Activated naive CD4-positive, alpha-beta T cell treated with anti-CD3 and anti-CD28 coated beads, Interleukin-2, amount 50 U/mL, for 24 hours (primary cell): ENCODE results near the gene ODC1.

Experiments
- H3K27ac Mint-ChIP-seq: one replicate; pipeline ENCODE4 v1.8.0; 2021; ENCODE audit warnings: mild to moderate bottlenecking, mixed read lengths
- H3K27me3 Mint-ChIP-seq: one replicate; pipeline ENCODE4 v1.8.0; 2021; ENCODE audit warnings: mixed read lengths
- H3K36me3 Mint-ChIP-seq: one replicate; pipeline ENCODE4 v1.8.0; 2021; ENCODE audit warnings: mixed read lengths
- H3K4me1 Mint-ChIP-seq: one replicate; pipeline ENCODE4 v1.8.0; 2021; ENCODE audit warnings: mixed read lengths
- H3K4me3 Mint-ChIP-seq: one replicate; pipeline ENCODE4 v1.8.0; 2021; ENCODE audit warnings: mild to moderate bottlenecking, mixed read lengths
- H3K9me3 Mint-ChIP-seq: one replicate; pipeline ENCODE4 v1.8.0; 2021; ENCODE audit warnings: mixed read lengths

ODC1 gene

DNA sequence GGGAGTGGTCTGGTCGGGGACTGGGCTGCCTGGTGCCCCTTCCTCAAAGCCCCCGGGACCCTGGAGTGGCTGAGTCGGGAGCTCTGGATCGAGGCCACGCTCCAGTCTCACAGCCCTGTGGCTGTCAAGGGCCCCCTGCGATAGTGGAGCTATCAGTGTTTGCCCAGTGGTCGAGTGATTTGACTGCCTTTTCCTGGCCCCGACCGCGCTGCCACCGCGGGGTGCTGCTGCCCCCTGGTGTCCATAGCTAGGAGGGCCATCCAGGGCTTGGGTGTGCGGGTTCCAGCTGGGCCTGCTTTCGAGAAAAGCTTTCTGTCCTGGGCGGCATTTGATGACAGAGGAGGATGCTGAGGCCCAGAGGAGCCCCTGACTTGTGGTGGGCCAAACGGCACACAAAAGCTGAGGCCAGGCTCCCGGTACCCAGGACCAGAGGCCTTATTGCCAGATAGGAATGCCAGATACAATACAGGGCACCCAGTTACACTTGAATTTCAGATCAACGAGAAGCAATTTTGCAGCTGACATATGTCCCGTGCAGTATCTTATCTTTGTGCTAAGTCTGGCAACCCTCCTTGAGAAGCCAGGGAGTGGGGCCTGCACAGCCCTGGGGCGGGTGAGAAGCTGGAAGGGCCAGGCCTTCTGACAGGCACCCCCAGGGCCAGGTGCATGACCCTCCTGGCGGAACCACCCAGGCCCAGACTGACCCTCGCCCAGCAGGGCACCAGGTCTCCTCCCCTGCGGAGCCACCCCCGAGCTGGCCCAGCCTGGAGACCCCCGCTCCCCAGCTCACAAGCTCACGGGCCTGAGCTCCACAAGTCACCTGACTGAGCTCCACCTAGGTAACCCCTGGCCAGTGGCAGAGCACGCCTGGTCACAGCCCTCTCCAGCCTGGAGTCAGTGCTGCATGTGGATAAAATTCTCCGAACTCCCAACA, 13.0 kb downstream of the ODC1 start:
- peaks cover 4% of the 10 kb centered on the region for H3K4me1 Mint-ChIP-seq
- no peak overlapping the region for H3K27ac Mint-ChIP-seq
- H3K27me3 Mint-ChIP-seq: peaks cover 6% of the 10 kb centered on the region
- H3K9me3 Mint-ChIP-seq: no peaks in the 10 kb centered on the region
- no peak overlapping the region for H3K4me3 Mint-ChIP-seq
- H3K36me3 Mint-ChIP-seq: no peaks in the 10 kb centered on the region

- no peaks in the 10 kb centered on the region for H3K9me3 Mint-ChIP-seq
- no peaks in the 10 kb centered on the region for H3K36me3 Mint-ChIP-seq
- H3K4me1 Mint-ChIP-seq: peaks cover 4% of the 10 kb centered on the region
- no peak overlapping the region for H3K27ac Mint-ChIP-seq
- H3K27me3 Mint-ChIP-seq: peaks cover 6% of the 10 kb centered on the region
- no peak overlapping the region for H3K4me3 Mint-ChIP-seq
Measured at GRCh38 chr2:10433947-10434885, 13.9 kb downstream of the ODC1 start.

- Mint-ChIP-seq H3K36me3 (no peaks in the 10 kb centered on the region), H3K4me1 (peaks cover 4% of the 10 kb centered on the region), H3K9me3 (no peaks in the 10 kb centered on the region), H3K27me3 (peaks cover 6% of the 10 kb centered on the region), H3K4me3 (no peak overlapping the region), H3K27ac (no peak overlapping the region)
Measured at GRCh38 chr2:10433264-10433946, 14.7 kb downstream of the ODC1 start.

- Mint-ChIP-seq H3K9me3 (no peaks in the 10 kb centered on the region), H3K4me3 (no peak overlapping the region), H3K27me3 (peaks cover 6% of the 10 kb centered on the region), H3K4me1 (peaks cover 4% of the 10 kb centered on the region), H3K27ac (no peak overlapping the region), H3K36me3 (peaks cover 1% of the 10 kb centered on the region)
Measured at GRCh38 chr2:10432311-10433181, 15.6 kb downstream of the ODC1 start.

DNA sequence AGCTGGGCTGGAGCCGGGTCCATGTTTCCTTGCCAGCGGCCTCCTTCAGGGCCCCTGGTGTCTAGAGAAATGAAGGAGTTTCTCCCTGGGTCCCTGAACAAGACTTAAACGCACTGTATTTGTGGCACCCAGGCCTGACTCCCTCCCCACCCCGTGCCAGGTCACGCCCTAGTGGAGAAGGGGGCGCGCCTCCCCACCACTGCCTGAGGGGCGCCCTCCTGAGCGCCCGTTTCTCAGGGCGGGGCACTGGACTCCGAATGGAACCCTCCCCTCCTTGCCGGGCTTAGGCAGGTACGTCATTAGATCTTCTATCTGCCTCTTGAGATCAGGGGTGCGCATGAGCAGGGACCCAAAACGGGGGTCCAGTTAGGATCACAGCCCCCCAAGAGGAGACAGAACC, 16.3 kb downstream of the ODC1 start:
- peaks cover 4% of the 10 kb centered on the region for H3K4me1 Mint-ChIP-seq
- no peaks in the 10 kb centered on the region for H3K9me3 Mint-ChIP-seq
- H3K36me3 Mint-ChIP-seq: peaks cover 5% of the 10 kb centered on the region
- peak overlapping the region; percentile 17 for H3K27ac Mint-ChIP-seq
- no peak overlapping the region for H3K4me3 Mint-ChIP-seq
- H3K27me3 Mint-ChIP-seq: peaks cover 6% of the 10 kb centered on the region

- Mint-ChIP-seq H3K27ac (no peak overlapping the region), H3K36me3 (peaks cover 5% of the 10 kb centered on the region), H3K9me3 (no peaks in the 10 kb centered on the region), H3K27me3 (peaks cover 6% of the 10 kb centered on the region), H3K4me1 (peaks cover 4% of the 10 kb centered on the region), H3K4me3 (no peak overlapping the region)
Measured at GRCh38 chr2:10430886-10431622, 17.1 kb downstream of the ODC1 start.

GRCh38 chr2:10428924-10429323, 19.2 kb downstream of the ODC1 start:
- Mint-ChIP-seq H3K36me3 (peaks cover 5% of the 10 kb centered on the region), H3K4me1 (peaks cover 4% of the 10 kb centered on the region), H3K27ac (peak overlapping the region; percentile 1), H3K27me3 (peaks cover 6% of the 10 kb centered on the region), H3K4me3 (no peak overlapping the region), H3K9me3 (no peaks in the 10 kb centered on the region)

GRCh38 chr2:10428355-10428754, 19.8 kb downstream of the ODC1 start:
- no peak overlapping the region for H3K27ac Mint-ChIP-seq
- H3K4me1 Mint-ChIP-seq: peaks cover 4% of the 10 kb centered on the region
- peaks cover 6% of the 10 kb centered on the region for H3K27me3 Mint-ChIP-seq
- H3K36me3 Mint-ChIP-seq: peaks cover 5% of the 10 kb centered on the region
- no peak overlapping the region for H3K4me3 Mint-ChIP-seq
- no peaks in the 10 kb centered on the region for H3K9me3 Mint-ChIP-seq

- no peak overlapping the region for H3K4me3 Mint-ChIP-seq
- H3K36me3 Mint-ChIP-seq: peaks cover 5% of the 10 kb centered on the region
- peaks cover 2% of the 10 kb centered on the region for H3K27me3 Mint-ChIP-seq
- H3K27ac Mint-ChIP-seq: no peak overlapping the region
- H3K4me1 Mint-ChIP-seq: peaks cover 4% of the 10 kb centered on the region
- H3K9me3 Mint-ChIP-seq: no peaks in the 10 kb centered on the region
Measured at GRCh38 chr2:10427618-10427949, 20.5 kb downstream of the ODC1 start.

- Mint-ChIP-seq H3K27ac (no peak overlapping the region), H3K36me3 (peaks cover 5% of the 10 kb centered on the region), H3K27me3 (peaks cover 2% of the 10 kb centered on the region), H3K4me1 (peaks cover 3% of the 10 kb centered on the region), H3K4me3 (no peak overlapping the region), H3K9me3 (no peaks in the 10 kb centered on the region)
Measured at GRCh38 chr2:10426726-10427617, 21.2 kb downstream of the ODC1 start.

GRCh38 chr2:10425699-10426098, 22.4 kb downstream of the ODC1 start:
- H3K27me3 Mint-ChIP-seq: no peaks in the 10 kb centered on the region
- H3K4me3 Mint-ChIP-seq: no peak overlapping the region
- peaks cover 5% of the 10 kb centered on the region for H3K36me3 Mint-ChIP-seq
- no peaks in the 10 kb centered on the region for H3K4me1 Mint-ChIP-seq
- no peaks in the 10 kb centered on the region for H3K9me3 Mint-ChIP-seq
- no peak overlapping the region for H3K27ac Mint-ChIP-seq

DNA sequence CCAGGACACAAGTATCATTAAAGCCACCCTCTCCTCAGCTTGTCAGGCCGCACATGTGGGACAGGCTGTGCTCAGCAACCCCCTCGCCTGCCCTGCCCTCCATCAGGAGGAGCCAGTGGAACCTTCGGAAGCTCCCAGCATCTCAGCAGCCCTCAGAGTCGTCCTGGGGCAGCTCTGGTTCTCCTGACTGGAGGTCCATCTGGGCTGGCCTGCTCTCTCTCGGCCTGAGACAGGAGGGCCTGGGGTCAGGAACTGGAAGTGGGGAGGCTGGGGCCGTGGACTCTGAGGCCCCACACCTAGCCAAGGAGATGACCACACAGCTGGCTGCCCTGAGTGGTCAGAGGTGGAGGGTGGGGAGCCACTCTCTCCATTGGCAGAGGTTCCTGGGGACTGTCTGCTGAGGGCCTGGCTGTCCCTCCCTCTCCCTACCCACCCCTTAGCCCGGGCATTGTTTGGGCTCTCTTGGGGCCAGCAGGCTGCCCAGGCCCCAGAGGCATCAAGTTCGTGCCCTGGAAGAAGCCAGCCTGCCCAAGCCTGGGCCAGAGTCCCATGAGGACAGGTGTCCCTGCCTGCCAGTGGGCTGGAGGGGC, 23.1 kb downstream of the ODC1 start:
- no peaks in the 10 kb centered on the region for H3K9me3 Mint-ChIP-seq
- H3K4me1 Mint-ChIP-seq: no peaks in the 10 kb centered on the region
- H3K27ac Mint-ChIP-seq: no peak overlapping the region
- no peaks in the 10 kb centered on the region for H3K27me3 Mint-ChIP-seq
- H3K4me3 Mint-ChIP-seq: no peak overlapping the region
- H3K36me3 Mint-ChIP-seq: peaks cover 5% of the 10 kb centered on the region

DNA sequence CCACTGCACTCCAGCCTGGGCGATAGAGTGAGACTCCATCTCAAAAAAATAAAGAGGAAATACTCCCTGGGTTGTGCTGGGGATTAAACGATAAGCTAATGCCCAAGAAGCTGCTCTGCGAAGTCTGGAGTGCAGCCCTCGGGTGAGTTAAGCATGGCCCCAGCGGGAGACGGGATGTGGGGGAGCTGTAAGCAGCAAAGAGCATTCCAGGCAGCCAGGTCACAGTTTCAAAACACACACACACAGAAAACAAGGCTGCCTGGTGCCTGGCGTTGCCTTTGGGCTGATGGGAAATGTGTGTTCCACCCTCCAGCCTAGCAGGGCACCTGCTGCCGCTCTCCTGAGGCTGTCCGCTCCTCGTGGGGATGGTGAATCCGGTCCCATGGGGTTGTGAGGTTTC, 24.1 kb downstream of the ODC1 start:
- Mint-ChIP-seq H3K4me3 (no peak overlapping the region), H3K27ac (no peak overlapping the region), H3K9me3 (no peaks in the 10 kb centered on the region), H3K27me3 (no peaks in the 10 kb centered on the region), H3K4me1 (no peaks in the 10 kb centered on the region), H3K36me3 (peaks cover 5% of the 10 kb centered on the region)
